WTC11 (cell line): ENCODE data around the gene FBLL1. TPM values are rescaled to one million over a fixed set of nuclear protein-coding genes. Genes with fewer than 3 reads are reported as not detected.

Source experiments
- ATAC-seq: fragments of 200-7000 bp; cut with Tn5 transposase; 2 replicates; pipeline ENCODE4 v1.10.0; 2021; ENCODE audit warnings: mild to moderate bottlenecking, moderate library complexity
- CTCF ChIA-PET: fragments of 300-600 bp; sonication (Branson Sonifier 250); formaldehyde crosslinking; loops from one replicate; lab custom pipeline; 2021; ENCODE audit warnings: antibody characterized with exemption; lab: Charles Lee
- POLR2A ChIA-PET: fragments of 350-600 bp; sonication (Branson Sonifier 250); formaldehyde crosslinking; loops from one replicate; lab custom pipeline; 2021; ENCODE audit warnings: antibody characterized with exemption; lab: Charles Lee
- DNase-seq: peaks from one replicate; pipeline ENCODE4 v3.0.0; 2021; ENCODE audit warnings: low spot score
- H3K27ac Mint-ChIP-seq: 2 replicates; pipeline ENCODE4 v1.8.0; 2021; ENCODE audit warnings: mixed read lengths
- H3K27me3 Mint-ChIP-seq: 2 replicates; pipeline ENCODE4 v1.8.0; 2021; ENCODE audit warnings: low read depth, mild to moderate bottlenecking, moderate library complexity, mixed read lengths
- H3K36me3 Mint-ChIP-seq: 2 replicates; pipeline ENCODE4 v1.8.0; 2021; ENCODE audit warnings: mixed read lengths
- H3K4me1 Mint-ChIP-seq: 2 replicates; pipeline ENCODE4 v1.8.0; 2022; ENCODE audit warnings: mixed read lengths
- H3K4me3 Mint-ChIP-seq: 2 replicates; pipeline ENCODE4 v1.8.0; 2021; ENCODE audit warnings: mild to moderate bottlenecking, moderate library complexity, mixed read lengths
- H3K9me3 Mint-ChIP-seq: 2 replicates; pipeline ENCODE4 v1.8.0; 2021; ENCODE audit warnings: mixed read lengths
- AFF4 ChIP-seq: sonication (generic); formaldehyde crosslinking; IDR thresholded peaks from 2 replicates; pipeline ENCODE4 v1.8.1; 2023; ENCODE audit warnings: mild to moderate bottlenecking, missing genetic modification reagents, borderline replicate concordance
- ARID4B ChIP-seq: sonication (generic); formaldehyde crosslinking; IDR thresholded peaks from 2 replicates; pipeline ENCODE4 v1.8.0; 2023; ENCODE audit warnings: missing genetic modification reagents, mild to moderate bottlenecking, borderline replicate concordance
- ATF3 ChIP-seq: sonication (generic); formaldehyde crosslinking; conservative IDR thresholded peaks from 2 replicates; pipeline ENCODE4 v1.8.1; 2022; ENCODE audit warnings: mild to moderate bottlenecking, missing genetic modification reagents
- CREB1 ChIP-seq: sonication (generic); formaldehyde crosslinking; IDR thresholded peaks from 2 replicates; pipeline ENCODE4 v1.8.0; 2023; ENCODE audit warnings: mild to moderate bottlenecking, missing genetic modification reagents
- CTCF ChIP-seq: fragments of 200-600 bp; IDR thresholded peaks from 2 replicates; pipeline ENCODE4 v1.8.0; 2022; ENCODE audit warnings: antibody characterized with exemption
- FOXK1 ChIP-seq: sonication (generic); formaldehyde crosslinking; IDR thresholded peaks from 2 replicates; pipeline ENCODE4 v1.8.0; 2022; ENCODE audit warnings: mild to moderate bottlenecking, moderate library complexity, missing genetic modification reagents
- GTF2I ChIP-seq: fragments of 250-450 bp; sonication (Bioruptor Pico); conservative IDR thresholded peaks from 2 replicates; pipeline ENCODE4 v1.4.0; 2021; ENCODE audit warnings: mild to moderate bottlenecking
- JAZF1 ChIP-seq: fragments of 250-450 bp; sonication (Bioruptor Pico); IDR thresholded peaks from 2 replicates; pipeline ENCODE4 v1.9.0; 2021; ENCODE audit warnings: moderate library complexity, mild to moderate bottlenecking, inconsistent platforms
- MAX ChIP-seq: sonication (generic); formaldehyde crosslinking; IDR thresholded peaks from 2 replicates; pipeline ENCODE4 v1.8.0; 2022; ENCODE audit warnings: mild to moderate bottlenecking, missing genetic modification reagents
- MXD4 ChIP-seq: fragments of 250-450 bp; sonication (Bioruptor Pico); IDR thresholded peaks from 2 replicates; pipeline ENCODE4 v1.8.0; 2021; ENCODE audit warnings: mild to moderate bottlenecking, moderate library complexity, borderline replicate concordance
- MYBL2 ChIP-seq: sonication (generic); formaldehyde crosslinking; IDR thresholded peaks from 2 replicates; pipeline ENCODE4 v1.8.1; 2023; ENCODE audit warnings: mild to moderate bottlenecking, moderate library complexity, missing genetic modification reagents
- OVOL2 ChIP-seq: fragments of 250-450 bp; sonication (Bioruptor Pico); IDR thresholded peaks from 2 replicates; pipeline ENCODE4 v1.9.0; 2021; ENCODE audit warnings: mild to moderate bottlenecking, borderline replicate concordance
- PREB ChIP-seq: sonication (generic); formaldehyde crosslinking; IDR thresholded peaks from 2 replicates; pipeline ENCODE4 v1.8.1; 2022; ENCODE audit warnings: mild to moderate bottlenecking, missing genetic modification reagents, moderate library complexity, borderline replicate concordance
- PRRX2 ChIP-seq: fragments of 250-450 bp; sonication (Bioruptor Pico); IDR thresholded peaks from 2 replicates; pipeline ENCODE4 v1.8.0; 2021; ENCODE audit warnings: mild to moderate bottlenecking
- SMAD3 ChIP-seq: sonication (generic); formaldehyde crosslinking; IDR thresholded peaks from 2 replicates; pipeline ENCODE4 v1.8.0; 2022; ENCODE audit warnings: missing genetic modification reagents, mild to moderate bottlenecking, borderline replicate concordance
- ZNF219 ChIP-seq: sonication (generic); formaldehyde crosslinking; IDR thresholded peaks from 2 replicates; pipeline ENCODE4 v1.8.0; 2023; ENCODE audit warnings: missing genetic modification reagents, mild to moderate bottlenecking, borderline replicate concordance
- ZSCAN18 ChIP-seq: fragments of 250-450 bp; sonication (Bioruptor Pico); IDR thresholded peaks from 2 replicates; pipeline ENCODE4 v2.1.2; 2022; ENCODE audit warnings: mild to moderate bottlenecking, moderate library complexity
- total RNA-seq: library from RNA; stranded (reverse); gene quantifications from 3 replicates; pipeline ENCODE4 v1.2.3, GENCODE V29; 2021

FBLL1 gene
- total RNA-seq, 1 experiment from 2014 or later: 5.3 TPM

GRCh38 chr5:168482361-168482760 is 46.7 kb upstream of the FBLL1 start:
- Mint-ChIP-seq H3K27me3 (peaks cover 12% of the 10 kb centered on the region), H3K27ac (no peak overlapping the region), H3K4me1 (peaks cover 8% of the 10 kb centered on the region), H3K9me3 (no peaks in the 10 kb centered on the region), H3K4me3 (no peak overlapping the region), H3K36me3 (peaks cover 3% of the 10 kb centered on the region)
- DNase-seq (no peak), ATAC-seq (no peak)
- ChIA-PET CTCF (no interaction called here), POLR2A (interaction anchor here (0.5 kb wide), 1 partner anchor 20 kb away, joined by 3 read pairs; no protein-coding TSS in a partner anchor)
- TF ChIP-seq OVOL2 (CRISPR knock-in tag) (no peak), ZNF219 (CRISPR knock-in tag) (no peak), PREB (CRISPR knock-in tag) (no peak), SMAD3 (CRISPR knock-in tag) (no peak), JAZF1 (CRISPR knock-in tag) (no peak), GTF2I (CRISPR knock-in tag) (no peak), ATF3 (CRISPR knock-in tag) (no peak), MAX (no peak), MYBL2 (CRISPR knock-in tag) (no peak)

GRCh38 chr5:168486136-168486879 is 42.8 kb upstream of the FBLL1 start, which contains the start of gene RARS1:
TSS of gene RARS1 (plus strand) at chr5:168486471. CDS start at chr5:168486499, 28 bp downstream.
- peaks cover 10% of the 10 kb centered on the region for H3K4me1 Mint-ChIP-seq
- H3K9me3 Mint-ChIP-seq: no peaks in the 10 kb centered on the region
- peaks cover 33% of the 10 kb centered on the region for H3K36me3 Mint-ChIP-seq
- peak within 1 kb of the TSS; percentile 100 for H3K4me3 Mint-ChIP-seq
- DNase-seq (peak; percentile 96), ATAC-seq (peak; percentile 98)
- H3K27ac Mint-ChIP-seq: peak within 1 kb of the TSS; percentile 88
- CTCF ChIA-PET: interaction anchor here (0.6 to 1.0 kb wide), 5 partner anchors 9 to 1097 kb away, joined by 3 to 4 read pairs (median 3); partner anchors contain the start of gene SPDL1
- POLR2A ChIA-PET: no interaction called here
- H3K27me3 Mint-ChIP-seq: peaks cover 7% of the 10 kb centered on the region; the same call in 1 of the 2 replicates
- TF ChIP-seq AFF4: peak; percentile 53; the same call in 1 of the 2 replicates
- no peak for TF ChIP-seq ZSCAN18 (CRISPR knock-in tag)
- no peak for TF ChIP-seq MXD4 (CRISPR knock-in tag)
- no peak for TF ChIP-seq CREB1 (CRISPR knock-in tag)
- no peak for TF ChIP-seq PRRX2 (CRISPR knock-in tag)
- 0 out of 2 replicates have a peak, but pooled peaks have one; percentile 58 for TF ChIP-seq SMAD3 (CRISPR knock-in tag)
- TF ChIP-seq FOXK1 (CRISPR knock-in tag): peak; percentile 66
- peak; percentile 41; the same call in 1 of the 2 replicates for TF ChIP-seq ARID4B (CRISPR knock-in tag)
- peak; percentile 49; the same call in 1 of the 2 replicates for TF ChIP-seq CTCF
